Calu3 (cell line): ENCODE measurements around the gene TMEM35A. TPM values are rescaled to one million over a fixed set of nuclear protein-coding genes. Genes with fewer than 3 reads are reported as not detected.

Experiments
- BruUV-seq: library from RNA; stranded (reverse); fragments of 400-500 nt; replicated peaks from 2 replicates; lab custom pipeline; 2021; lab: Mats Ljungman, UMichigan
- CTCF ChIA-PET: fragments of 300-600 bp; sonication (Branson Sonifier 250); formaldehyde crosslinking; loops from one replicate; lab custom pipeline; 2022; ENCODE audit warnings: antibody characterized with exemption; lab: Charles Lee
- DNase-seq: peaks from one replicate; pipeline ENCODE4 v3.0.0; 2022
- H3K27ac Mint-ChIP-seq: one replicate; pipeline ENCODE4 v1.8.0; 2022; ENCODE audit warnings: mixed read lengths; ENCODE audit not compliant: unreplicated experiment
- H3K27me3 Mint-ChIP-seq: one replicate; pipeline ENCODE4 v1.8.0; 2022; ENCODE audit warnings: mixed read lengths; ENCODE audit not compliant: unreplicated experiment
- H3K36me3 Mint-ChIP-seq: one replicate; pipeline ENCODE4 v1.8.0; 2022; ENCODE audit warnings: mild to moderate bottlenecking, moderate library complexity, mixed read lengths; ENCODE audit not compliant: insufficient read depth, unreplicated experiment
- H3K4me1 Mint-ChIP-seq: one replicate; pipeline ENCODE4 v1.8.0; 2022; ENCODE audit warnings: mild to moderate bottlenecking, low read depth, mixed read lengths; ENCODE audit not compliant: unreplicated experiment
- H3K4me3 Mint-ChIP-seq: one replicate; pipeline ENCODE4 v1.8.0; 2022; ENCODE audit warnings: mild to moderate bottlenecking, low read depth, moderate library complexity, mixed read lengths; ENCODE audit not compliant: unreplicated experiment
- H3K9me3 Mint-ChIP-seq: one replicate; pipeline ENCODE4 v1.8.0; 2022; ENCODE audit warnings: low read depth, mixed read lengths; ENCODE audit not compliant: unreplicated experiment
- CTCF ChIP-seq: fragments of 200-600 bp; IDR thresholded peaks from one replicate; pipeline ENCODE4 v1.8.0; 2022; ENCODE audit warnings: antibody characterized with exemption; ENCODE audit not compliant: unreplicated experiment
- intact Hi-C: fragments of 100-400 bp; cut with micrococcal nuclease; formaldehyde crosslinking; loops from one replicate; pipeline ENCODE4 v1.10.0; 2022; ENCODE audit not compliant: unreplicated experiment
- total RNA-seq: library from RNA; stranded (reverse); gene quantifications from 2 replicates; pipeline ENCODE4 v1.2.3, GENCODE V29; 2022

Gene TMEM35A
- total RNA-seq, 1 experiment from 2014 or later: not detected

- no peak for DNase-seq
- no peaks in the 10 kb centered on the region for H3K9me3 Mint-ChIP-seq
- H3K4me3 Mint-ChIP-seq: no peak overlapping the region
- no TSS peak for BruUV-seq
- no peak for TF ChIP-seq CTCF
- H3K36me3 Mint-ChIP-seq: no peaks in the 10 kb centered on the region
- no peak overlapping the region for H3K27ac Mint-ChIP-seq
- peaks cover 3% of the 10 kb centered on the region for H3K4me1 Mint-ChIP-seq
- intact Hi-C loops: no loop called here
- CTCF ChIA-PET: no interaction called here
- H3K27me3 Mint-ChIP-seq: no peaks in the 10 kb centered on the region
Measured at GRCh38 chrX:101062176-101062575, 16.5 kb upstream of the TMEM35A start.

- intact Hi-C loops: no loop called here
- H3K9me3 Mint-ChIP-seq: no peaks in the 10 kb centered on the region
- no peak overlapping the region for H3K27ac Mint-ChIP-seq
- TF ChIP-seq CTCF: no peak
- BruUV-seq: no TSS peak
- CTCF ChIA-PET: no interaction called here
- no peak overlapping the region for H3K4me3 Mint-ChIP-seq
- DNase-seq: no peak
- H3K36me3 Mint-ChIP-seq: no peaks in the 10 kb centered on the region
- no peaks in the 10 kb centered on the region for H3K27me3 Mint-ChIP-seq
- no peaks in the 10 kb centered on the region for H3K4me1 Mint-ChIP-seq
Measured at GRCh38 chrX:101071582-101071981, 7.1 kb upstream of the TMEM35A start.

GRCh38 chrX:101079736-101080270 is 1.1 kb downstream of the TMEM35A start:
- CTCF ChIA-PET: interaction anchor here (0.6 kb wide), 1 partner anchor 1675 kb away, joined by 5 read pairs; no protein-coding TSS in a partner anchor
- Mint-ChIP-seq H3K9me3 (no peaks in the 10 kb centered on the region), H3K4me1 (no peaks in the 10 kb centered on the region), H3K27me3 (peaks cover 15% of the 10 kb centered on the region), H3K4me3 (no peak overlapping the region), H3K27ac (no peak overlapping the region), H3K36me3 (no peaks in the 10 kb centered on the region)
- intact Hi-C loops: no loop called here
- no TSS peak for BruUV-seq
- no peak for TF ChIP-seq CTCF
- DNase-seq: no peak

- CTCF ChIA-PET: no interaction called here
- DNase-seq: no peak
- Mint-ChIP-seq H3K27me3 (peaks cover 15% of the 10 kb centered on the region), H3K4me1 (no peaks in the 10 kb centered on the region), H3K9me3 (no peaks in the 10 kb centered on the region), H3K27ac (no peak overlapping the region), H3K4me3 (no peak overlapping the region), H3K36me3 (no peaks in the 10 kb centered on the region)
- TF ChIP-seq CTCF: no peak
- BruUV-seq: no TSS peak
- intact Hi-C loops: no loop called here
Measured at GRCh38 chrX:101080326-101081124, 1.8 kb downstream of the TMEM35A start.
